ENCODE data around the gene SCN4B.

DNA sequence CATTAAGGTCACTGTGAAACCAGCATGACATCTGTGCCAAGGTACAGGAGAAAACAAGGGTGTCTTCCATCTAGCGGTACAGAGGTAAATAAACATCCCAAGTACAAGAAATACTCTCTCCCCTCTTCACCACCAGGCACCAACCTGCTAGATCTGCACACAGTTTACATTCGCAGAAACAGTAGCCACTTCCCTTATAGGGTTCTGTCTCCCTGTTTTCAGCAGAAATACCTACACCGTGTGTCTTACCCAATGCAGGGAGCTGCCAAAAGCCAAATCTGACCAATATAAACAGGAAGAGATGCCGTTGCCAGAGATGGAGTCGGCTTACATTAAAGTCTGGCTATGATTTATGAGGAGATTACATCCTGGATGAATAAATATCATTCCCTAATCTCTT is 1.2 kb downstream of the SCN4B start:
- TF ChIP-seq EZH2 (IDR thresholded peaks at IDR 0.05; ENCODE audit: insufficient read depth, low read length) = no peak
- TF ChIP-seq, protein P1, sequence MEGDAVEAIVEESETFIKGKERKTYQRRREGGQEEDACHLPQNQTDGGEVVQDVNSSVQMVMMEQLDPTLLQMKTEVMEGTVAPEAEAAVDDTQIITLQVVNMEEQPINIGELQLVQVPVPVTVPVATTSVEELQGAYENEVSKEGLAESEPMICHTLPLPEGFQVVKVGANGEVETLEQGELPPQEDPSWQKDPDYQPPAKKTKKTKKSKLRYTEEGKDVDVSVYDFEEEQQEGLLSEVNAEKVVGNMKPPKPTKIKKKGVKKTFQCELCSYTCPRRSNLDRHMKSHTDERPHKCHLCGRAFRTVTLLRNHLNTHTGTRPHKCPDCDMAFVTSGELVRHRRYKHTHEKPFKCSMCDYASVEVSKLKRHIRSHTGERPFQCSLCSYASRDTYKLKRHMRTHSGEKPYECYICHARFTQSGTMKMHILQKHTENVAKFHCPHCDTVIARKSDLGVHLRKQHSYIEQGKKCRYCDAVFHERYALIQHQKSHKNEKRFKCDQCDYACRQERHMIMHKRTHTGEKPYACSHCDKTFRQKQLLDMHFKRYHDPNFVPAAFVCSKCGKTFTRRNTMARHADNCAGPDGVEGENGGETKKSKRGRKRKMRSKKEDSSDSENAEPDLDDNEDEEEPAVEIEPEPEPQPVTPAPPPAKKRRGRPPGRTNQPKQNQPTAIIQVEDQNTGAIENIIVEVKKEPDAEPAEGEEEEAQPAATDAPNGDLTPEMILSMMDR (IDR thresholded peaks at IDR 0.05; ENCODE audit: insufficient read depth, low read depth, low read length) = no peak
